Nephron progenitor cell (in vitro differentiated cells): ENCODE measurements around the gene RBP3.

Experiments
- DNase-seq: peaks from one replicate; pipeline ENCODE4 v3.0.0; 2021
- H3K27ac Mint-ChIP-seq: 2 replicates; pipeline ENCODE4 v1.8.0; 2021; ENCODE audit warnings: mild to moderate bottlenecking, moderate library complexity, mixed read lengths
- H3K27me3 Mint-ChIP-seq: 2 replicates; pipeline ENCODE4 v1.8.0; 2021; ENCODE audit warnings: mild to moderate bottlenecking, low read depth, mixed read lengths; ENCODE audit not compliant: poor library complexity
- H3K36me3 Mint-ChIP-seq: 2 replicates; pipeline ENCODE4 v1.8.0; 2021; ENCODE audit warnings: low read depth, mixed read lengths
- H3K4me1 Mint-ChIP-seq: 2 replicates; pipeline ENCODE4 v1.8.0; 2021; ENCODE audit warnings: mixed read lengths
- H3K4me3 Mint-ChIP-seq: 2 replicates; pipeline ENCODE4 v1.8.0; 2021; ENCODE audit warnings: mild to moderate bottlenecking, moderate library complexity, mixed read lengths
- H3K9me3 Mint-ChIP-seq: 2 replicates; pipeline ENCODE4 v1.8.0; 2021; ENCODE audit warnings: mild to moderate bottlenecking, moderate library complexity, mixed read lengths
- CTCF ChIP-seq: fragments of 200-600 bp; sonication (generic); IDR thresholded peaks from 2 replicates; pipeline ENCODE4 v1.5.0; 2021; ENCODE audit warnings: antibody characterized with exemption

RBP3 gene

DNA sequence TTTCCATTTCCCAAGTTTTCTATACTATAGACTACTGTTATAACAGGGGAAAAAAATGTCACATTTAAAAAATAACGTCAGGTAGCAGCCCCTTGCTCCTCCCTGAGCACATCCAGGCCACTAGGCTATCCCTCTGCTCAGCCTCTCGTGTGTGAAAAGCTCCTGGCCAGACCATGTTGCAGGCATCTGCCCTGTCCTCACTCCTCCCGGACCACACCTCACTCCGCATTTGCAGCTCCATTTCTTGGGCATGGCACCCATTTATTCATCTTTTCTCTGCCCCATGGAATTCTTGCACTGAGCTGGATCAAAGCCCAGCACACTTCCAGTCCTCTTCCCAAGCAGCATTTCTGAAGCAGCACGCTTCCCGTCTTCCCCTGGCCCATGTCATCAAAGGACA is 27.4 kb upstream of the RBP3 start:
- H3K4me3 Mint-ChIP-seq: no peak overlapping the region
- no peaks in the 10 kb centered on the region for H3K4me1 Mint-ChIP-seq
- no peaks in the 10 kb centered on the region for H3K9me3 Mint-ChIP-seq
- H3K27me3 Mint-ChIP-seq: peaks cover 7% of the 10 kb centered on the region
- no peak for DNase-seq
- no peaks in the 10 kb centered on the region for H3K36me3 Mint-ChIP-seq
- TF ChIP-seq CTCF: no peak
- peak overlapping the region; percentile 10 for H3K27ac Mint-ChIP-seq

- no peak for TF ChIP-seq CTCF
- Mint-ChIP-seq H3K27ac (no peak overlapping the region), H3K4me1 (no peaks in the 10 kb centered on the region), H3K4me3 (no peak overlapping the region), H3K27me3 (peaks cover 4% of the 10 kb centered on the region), H3K9me3 (no peaks in the 10 kb centered on the region), H3K36me3 (no peaks in the 10 kb centered on the region)
- no peak for DNase-seq
Observed at GRCh38 chr10:47321521-47322195, 26.5 kb upstream of the RBP3 start.

DNA sequence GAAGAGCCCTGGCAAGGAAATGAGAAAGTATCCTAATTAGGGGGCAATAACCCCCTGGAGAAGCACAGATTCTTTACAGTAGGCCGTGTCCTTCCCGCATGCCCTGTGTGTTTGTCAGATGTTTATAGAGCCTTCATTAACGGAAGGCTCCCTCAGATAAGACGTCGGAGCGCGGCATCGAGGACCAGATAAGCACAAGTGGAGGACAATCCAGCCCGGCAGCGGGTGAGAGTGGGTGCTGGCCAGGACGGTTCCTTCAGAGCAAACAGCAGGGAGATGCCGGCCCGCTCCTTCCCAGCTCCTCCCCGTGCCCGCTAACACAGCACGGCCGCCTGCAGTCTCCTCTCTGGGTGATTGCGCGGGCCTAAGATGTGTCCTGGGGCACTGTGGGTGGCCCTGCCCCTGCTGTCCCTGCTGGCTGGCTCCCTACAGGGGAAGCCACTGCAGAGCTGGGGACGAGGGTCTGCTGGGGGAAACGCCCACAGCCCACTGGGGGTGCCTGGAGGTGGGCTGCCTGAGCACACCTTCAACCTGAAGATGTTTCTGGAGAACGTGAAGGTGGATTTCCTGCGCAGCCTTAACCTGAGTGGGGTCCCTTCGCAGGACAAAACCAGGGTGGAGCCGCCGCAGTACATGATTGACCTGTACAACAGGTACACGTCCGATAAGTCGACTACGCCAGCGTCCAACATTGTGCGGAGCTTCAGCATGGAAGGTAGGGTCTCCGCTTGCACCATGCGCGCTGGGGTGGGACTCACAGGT is 25.7 kb upstream of the RBP3 start, which contains the start of gene GDF2:
Gene GDF2, plus strand, starts transcription at position 155 of the 762 bp plus-strand sequence. Its CDS starts 215 bp downstream, at position 370.
- no peak for TF ChIP-seq CTCF
- no peaks in the 10 kb centered on the region for H3K36me3 Mint-ChIP-seq
- no peaks in the 10 kb centered on the region for H3K9me3 Mint-ChIP-seq
- H3K4me1 Mint-ChIP-seq: no peaks in the 10 kb centered on the region
- no peak for DNase-seq
- H3K27me3 Mint-ChIP-seq: no peaks in the 10 kb centered on the region
- no peak within 1 kb of the TSS for H3K4me3 Mint-ChIP-seq
- H3K27ac Mint-ChIP-seq: no peak within 1 kb of the TSS

DNA sequence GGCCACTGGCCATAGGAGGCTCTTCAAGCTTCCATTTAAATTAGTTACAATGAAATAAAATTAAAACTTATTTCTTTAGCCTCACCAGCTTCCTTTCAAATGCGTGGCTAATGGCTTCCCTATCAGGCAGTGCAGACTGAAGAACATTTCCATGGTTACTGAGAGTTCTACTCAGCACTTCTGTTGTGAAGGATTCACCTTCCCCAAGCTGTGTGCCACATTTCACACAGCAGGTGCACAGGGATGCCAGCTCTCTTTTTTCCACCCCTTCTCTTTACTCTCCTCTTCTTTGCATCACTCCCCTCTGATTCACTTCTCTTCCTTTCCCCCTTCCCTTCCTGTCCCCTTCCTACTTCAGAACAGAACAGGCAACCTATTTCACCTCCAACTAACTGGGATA is 25.1 kb upstream of the RBP3 start:
- no peak overlapping the region for H3K27ac Mint-ChIP-seq

GRCh38 chr10:47323636-47324296 is 24.4 kb upstream of the RBP3 start:
- no peak overlapping the region for H3K27ac Mint-ChIP-seq
- H3K36me3 Mint-ChIP-seq: no peaks in the 10 kb centered on the region
- H3K4me3 Mint-ChIP-seq: no peak overlapping the region

More for the DNA sequence above, 25.1 kb upstream of the RBP3 start:
- TF ChIP-seq CTCF: no peak
- no peaks in the 10 kb centered on the region for H3K4me1 Mint-ChIP-seq
- H3K36me3 Mint-ChIP-seq: no peaks in the 10 kb centered on the region
- DNase-seq: no peak
- H3K27me3 Mint-ChIP-seq: no peaks in the 10 kb centered on the region
- H3K4me3 Mint-ChIP-seq: no peak overlapping the region
- H3K9me3 Mint-ChIP-seq: no peaks in the 10 kb centered on the region

More at GRCh38 chr10:47323636-47324296, 24.4 kb upstream of the RBP3 start:
- Mint-ChIP-seq H3K27me3 (no peaks in the 10 kb centered on the region), H3K9me3 (no peaks in the 10 kb centered on the region), H3K4me1 (no peaks in the 10 kb centered on the region)
- no peak for DNase-seq
- no peak for TF ChIP-seq CTCF
